ENCODE measurements around the gene FFAR4. TPM values are rescaled to one million over a fixed set of nuclear protein-coding genes. Genes with fewer than 3 reads are reported as not detected.
"Not testable (repeated sequence)": the region's sequence is repeated elsewhere in the genome, so short reads cannot be mapped to it uniquely, and the experiment has no call there.

FFAR4 gene
- total RNA-seq, result not detected in 2 replicates

DNA sequence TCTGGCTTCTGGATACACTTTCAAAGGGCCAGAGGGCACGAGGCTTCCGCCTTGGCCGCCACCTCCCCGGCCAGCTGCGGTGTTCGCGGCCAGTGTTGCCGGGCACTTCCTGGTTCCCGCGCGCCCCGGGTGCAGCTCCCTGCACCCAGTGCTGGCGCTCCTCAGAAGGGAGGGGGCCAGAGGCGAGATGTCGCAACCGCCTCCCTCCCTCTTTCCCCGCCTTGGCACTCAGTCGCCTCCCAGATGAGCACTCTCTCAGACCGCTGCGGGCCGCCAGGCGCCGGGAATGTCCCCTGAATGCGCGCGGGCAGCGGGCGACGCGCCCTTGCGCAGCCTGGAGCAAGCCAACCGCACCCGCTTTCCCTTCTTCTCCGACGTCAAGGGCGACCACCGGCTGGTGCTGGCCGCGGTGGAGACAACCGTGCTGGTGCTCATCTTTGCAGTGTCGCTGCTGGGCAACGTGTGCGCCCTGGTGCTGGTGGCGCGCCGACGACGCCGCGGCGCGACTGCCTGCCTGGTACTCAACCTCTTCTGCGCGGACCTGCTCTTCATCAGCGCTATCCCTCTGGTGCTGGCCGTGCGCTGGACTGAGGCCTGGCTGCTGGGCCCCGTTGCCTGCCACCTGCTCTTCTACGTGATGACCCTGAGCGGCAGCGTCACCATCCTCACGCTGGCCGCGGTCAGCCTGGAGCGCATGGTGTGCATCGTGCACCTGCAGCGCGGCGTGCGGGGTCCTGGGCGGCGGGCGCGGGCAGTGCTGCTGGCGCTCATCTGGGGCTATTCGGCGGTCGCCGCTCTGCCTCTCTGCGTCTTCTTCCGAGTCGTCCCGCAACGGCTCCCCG is at the start of gene FFAR4:
Gene FFAR4 (plus strand): TSS at position 231 of the 842 bp plus-strand sequence. CDS start 56 bp downstream, at position 287.
- DNase-seq, result peak; percentile 6

DNA sequence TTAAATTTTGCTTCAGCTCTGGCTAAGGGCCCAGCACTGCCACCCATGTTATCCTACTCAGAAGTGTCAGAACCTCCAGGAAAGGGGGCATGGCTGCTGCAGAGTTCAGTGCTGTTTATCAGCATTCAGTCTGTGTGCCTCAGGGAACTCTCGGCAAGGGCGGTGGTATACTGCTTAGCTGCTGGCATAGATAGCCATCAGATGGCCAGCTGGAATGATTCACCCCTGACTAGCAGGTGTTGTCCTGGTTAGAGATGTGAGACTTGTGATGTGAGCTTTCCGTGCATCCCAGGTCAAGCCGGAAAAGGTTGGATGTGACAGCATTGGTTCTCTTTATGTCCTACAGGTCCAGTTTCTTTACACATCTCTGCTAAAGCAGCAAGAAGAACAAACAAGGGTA is 47.9 kb upstream of the FFAR4 start:
- no peak for DNase-seq

DNA sequence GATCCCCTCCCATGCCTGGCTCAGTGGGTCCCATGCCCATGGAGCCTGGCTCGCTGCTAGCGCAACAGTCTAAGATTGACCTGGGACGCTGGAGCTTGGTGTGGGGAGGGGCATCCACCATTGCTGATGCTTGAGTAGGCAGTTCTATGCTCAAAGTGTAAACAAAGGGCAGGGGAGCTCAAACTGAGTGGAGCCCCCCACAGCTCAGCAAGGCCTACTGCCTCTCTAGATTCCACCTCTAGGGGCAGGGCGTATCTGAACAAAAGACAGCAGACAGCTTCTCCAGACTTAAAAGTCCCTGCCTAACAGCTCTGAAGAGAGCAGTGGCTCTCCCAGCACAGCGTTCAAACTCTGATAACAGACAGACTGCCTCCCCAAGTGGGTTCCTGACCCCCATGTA is 31.2 kb upstream of the FFAR4 start:
- no peak for DNase-seq

DNA sequence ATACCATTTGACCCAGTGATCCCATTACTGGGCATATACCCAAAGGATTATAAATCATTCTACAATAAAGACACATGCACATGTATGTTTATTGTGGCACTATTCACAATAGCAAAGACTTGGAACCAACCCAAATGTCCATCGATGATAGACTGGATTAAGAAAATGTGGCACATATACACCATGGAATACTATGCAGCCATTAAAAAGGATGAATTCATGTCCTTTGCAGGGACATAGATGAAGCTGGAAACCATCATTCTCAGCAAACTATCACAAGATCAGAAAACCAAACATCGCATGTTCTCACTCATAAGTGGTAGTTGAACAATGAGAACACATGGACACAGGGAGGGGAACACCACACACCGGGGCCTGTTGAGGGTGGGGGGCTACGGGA is 25.6 kb upstream of the FFAR4 start:
- not testable (repeated sequence) for DNase-seq

- DNase-seq, result peak; percentile 79
These were observed 24.8 kb upstream of the FFAR4 start for GRCh38 chr10:93541402-93542357.

- peak; percentile 71 for DNase-seq
These were observed 24.1 kb upstream of the FFAR4 start for GRCh38 chr10:93542358-93542791.

- DNase-seq, result not testable (repeated sequence)
These were observed 19.5 kb upstream of the FFAR4 start for GRCh38 chr10:93546995-93547394.

GRCh38 chr10:93547522-93547921 is 18.9 kb upstream of the FFAR4 start:
- no peak for DNase-seq

DNA sequence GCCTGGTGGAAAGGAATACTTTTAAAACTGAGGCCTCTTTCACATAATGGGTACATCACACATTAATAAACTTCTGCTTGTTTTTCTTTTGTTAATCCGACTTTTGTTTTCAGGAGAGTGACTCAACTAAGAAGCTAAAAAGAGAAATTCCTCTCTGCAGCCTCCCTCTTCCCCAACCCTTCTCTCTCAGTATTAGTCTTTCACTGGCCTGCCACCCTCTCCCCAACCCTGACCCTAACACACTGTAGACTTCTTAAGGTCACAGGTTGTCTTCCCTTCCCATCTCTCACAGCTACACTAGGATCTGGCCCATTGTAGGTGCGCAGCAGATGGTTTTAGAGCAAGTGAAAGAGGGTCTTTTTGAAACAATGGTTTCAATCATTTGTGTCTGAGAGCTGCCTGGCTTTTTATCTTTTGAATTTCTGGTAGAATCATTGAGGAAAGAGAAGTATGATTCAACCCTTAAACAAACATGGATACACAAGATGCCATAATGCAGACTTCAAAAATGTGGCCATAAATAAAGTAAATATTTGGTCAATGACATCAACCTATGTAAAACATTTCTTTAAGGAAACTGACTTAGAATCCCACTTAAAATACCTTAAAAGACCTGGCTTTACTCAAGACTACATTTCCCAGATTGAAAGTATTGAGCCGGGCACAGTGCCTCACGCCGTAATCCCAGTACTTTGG is 17.9 kb upstream of the FFAR4 start:
- peak; percentile 12 for DNase-seq

GRCh38 chr10:93550606-93551005 is 15.9 kb upstream of the FFAR4 start:
- DNase-seq, result no peak

- no peak for DNase-seq
These were observed 13.7 kb upstream of the FFAR4 start for GRCh38 chr10:93552780-93553179.

DNA sequence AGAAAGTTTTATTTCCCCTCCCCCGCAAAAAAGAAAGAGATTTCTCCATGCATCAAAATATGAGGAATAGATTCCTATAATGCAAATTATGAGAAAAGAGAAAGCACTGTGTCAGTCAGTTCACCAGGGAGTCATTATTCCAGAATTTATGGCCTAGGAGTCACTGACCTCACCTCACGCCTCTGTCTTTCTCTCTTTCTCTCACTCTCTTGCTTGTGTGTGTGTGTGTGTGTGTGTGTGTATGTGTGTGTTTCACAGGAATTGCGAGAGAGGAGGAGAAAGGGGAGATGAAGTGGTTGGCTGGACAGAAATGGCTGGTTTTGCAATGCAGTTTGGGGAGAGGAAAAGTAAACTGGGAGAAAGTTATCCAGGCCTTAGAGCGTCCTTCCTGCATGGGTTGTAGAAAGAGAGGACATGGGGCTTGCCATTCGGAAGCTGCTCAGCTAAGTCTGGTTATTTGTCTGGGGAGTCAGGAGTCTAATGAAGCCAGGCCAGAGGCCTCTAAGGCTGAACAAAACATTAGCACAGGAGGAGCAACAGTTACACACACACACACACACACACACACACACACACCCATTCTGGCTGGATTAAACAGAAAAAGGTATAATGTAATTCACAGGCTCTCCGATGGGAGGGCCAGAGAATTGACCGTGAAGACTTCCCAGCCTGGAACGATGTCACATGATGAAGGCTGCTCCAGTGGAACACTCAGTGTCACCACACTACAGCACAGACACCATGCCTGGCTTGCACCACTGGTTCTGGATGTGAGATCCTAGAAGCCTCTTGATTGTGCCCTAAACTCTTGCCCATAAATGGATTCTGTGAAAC is 12.8 kb upstream of the FFAR4 start:
- no peak for DNase-seq

- no peak for DNase-seq
These were observed 12.2 kb upstream of the FFAR4 start for GRCh38 chr10:93554316-93554663.

DNA sequence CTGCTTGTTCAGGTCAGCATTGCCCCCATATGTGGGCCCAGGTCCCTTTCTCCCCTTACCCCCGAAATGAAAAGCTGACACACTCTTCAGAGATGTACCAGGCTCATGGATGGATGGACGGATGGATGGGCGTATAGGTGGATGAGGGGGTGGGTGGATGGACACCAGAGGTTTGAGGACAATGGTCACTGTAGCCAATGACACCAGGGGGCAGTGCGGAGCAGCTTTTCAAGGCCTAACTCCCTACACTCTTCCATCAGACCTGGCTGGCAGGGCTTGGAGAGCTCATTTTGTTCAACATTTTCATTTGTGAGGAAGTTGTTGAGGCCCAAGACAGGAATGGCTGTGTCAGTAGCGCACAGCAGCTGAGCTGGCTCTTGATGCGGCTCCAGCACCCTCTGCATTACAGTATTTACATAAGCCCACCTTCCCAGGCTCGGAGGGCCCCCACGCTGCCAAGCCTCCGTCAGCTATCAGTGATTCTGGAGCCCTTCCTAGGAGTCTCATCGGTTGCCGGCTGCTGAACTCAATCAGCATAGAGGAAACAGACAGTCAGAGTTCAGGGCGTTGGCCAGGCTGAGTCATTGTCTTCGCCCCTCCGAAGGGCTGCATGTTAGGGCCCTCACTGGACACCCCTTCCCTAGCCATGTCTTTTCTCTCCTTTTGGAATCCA is 11.6 kb upstream of the FFAR4 start:
- DNase-seq, result peak; percentile 87

DNA sequence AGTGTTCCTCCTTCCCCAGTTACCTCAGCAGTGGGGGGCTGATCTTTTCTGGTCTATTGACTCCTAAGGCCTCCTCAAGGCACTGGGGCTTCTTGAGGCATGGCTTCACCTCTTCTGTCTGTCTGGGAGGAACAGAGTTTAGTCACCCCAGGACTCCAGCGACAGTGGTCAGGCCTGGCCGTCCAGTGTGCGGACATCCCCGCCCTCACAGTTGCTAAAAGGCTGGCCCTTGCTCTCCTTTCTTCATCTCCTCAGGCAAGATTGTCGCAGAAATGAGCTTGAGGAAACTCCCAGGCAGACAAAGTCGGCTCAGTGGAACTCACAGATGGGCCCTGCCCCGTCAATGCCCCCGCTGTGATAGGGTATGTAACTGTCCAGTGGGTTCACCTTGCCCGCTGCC is 7.0 kb upstream of the FFAR4 start:
- DNase-seq, result no peak

GRCh38 chr10:93560541-93560940 is 5.9 kb upstream of the FFAR4 start:
- no peak for DNase-seq

DNA sequence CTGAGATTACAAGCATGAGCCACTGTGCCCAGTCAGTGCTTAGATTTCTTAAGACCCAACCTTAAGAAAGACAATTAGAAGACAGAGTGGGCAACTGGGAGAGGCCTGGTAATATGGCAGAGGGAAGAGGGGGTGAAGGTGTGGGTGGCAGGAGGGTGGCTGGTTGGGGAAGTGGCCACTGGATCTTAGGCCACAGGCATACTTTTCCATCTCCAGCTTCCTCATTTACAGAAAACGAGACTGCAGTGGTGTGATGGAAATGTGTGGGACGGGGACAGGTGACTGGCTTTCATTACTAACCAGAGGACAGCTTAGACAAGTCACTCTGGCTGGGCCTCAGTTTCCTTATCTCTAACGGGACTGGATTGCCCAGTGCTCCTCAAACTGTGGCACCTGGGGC is 1.0 kb upstream of the FFAR4 start:
- DNase-seq, result no peak

DNA sequence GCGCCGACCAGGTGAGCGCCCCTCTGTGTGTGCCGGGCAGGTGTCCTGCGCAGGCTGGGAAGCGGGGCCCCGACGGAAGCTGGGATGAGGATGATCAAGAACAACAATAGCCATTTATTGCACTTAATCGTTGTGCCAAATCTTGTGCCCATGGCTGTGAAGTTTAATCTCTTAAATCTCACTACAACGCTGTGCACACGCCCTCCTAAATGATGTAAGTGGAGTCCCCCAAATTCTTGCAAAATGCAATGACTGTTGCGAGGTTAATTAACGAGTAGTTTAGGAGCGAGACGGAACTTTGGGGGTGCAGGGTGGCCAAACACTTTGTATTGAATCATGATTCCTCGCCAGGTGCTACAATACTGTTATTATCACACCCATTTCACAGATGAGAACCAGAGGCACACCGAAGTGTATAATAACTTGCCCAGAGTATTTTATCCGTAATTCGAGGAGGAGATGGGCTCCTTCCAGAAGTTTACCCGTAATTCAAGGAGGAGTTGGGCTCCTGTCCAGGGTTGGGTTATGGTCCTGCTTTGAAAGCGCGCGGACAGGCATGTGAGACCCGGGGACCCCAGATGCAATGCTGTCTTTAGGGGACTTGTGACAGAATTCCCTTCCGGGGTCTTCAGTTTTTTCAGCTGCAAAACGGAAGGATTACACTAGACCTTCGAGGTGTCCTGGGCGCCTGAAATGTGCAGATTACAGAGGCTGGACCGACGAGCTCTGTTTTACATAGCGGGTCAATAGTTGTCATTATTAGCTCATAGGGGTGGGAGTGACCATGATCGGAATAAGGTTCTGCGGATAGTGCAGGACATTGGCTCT is 1.0 kb downstream of the FFAR4 start:
- no peak for DNase-seq

- no peak for DNase-seq
These were observed 1.6 kb downstream of the FFAR4 start for GRCh38 chr10:93568105-93568390.

DNA sequence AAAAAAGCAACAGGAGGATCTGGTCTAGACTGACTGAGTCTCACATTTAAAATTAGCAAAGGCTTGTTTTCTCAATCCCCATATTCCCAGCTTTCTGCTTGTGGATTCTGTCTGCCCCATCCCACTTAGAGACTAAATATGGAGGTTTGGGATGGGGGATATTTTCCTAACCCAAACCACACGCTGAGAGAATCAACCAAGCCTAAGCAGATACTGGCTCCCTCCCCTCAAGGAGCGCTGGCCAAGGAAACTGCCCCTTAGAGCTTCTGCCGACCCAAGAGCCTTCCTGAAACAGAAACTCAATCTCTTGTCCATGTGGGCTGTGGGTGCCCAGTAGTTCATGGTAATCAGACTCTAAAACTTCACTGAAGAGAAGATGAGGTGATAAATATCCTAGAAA is 3.9 kb downstream of the FFAR4 start:
- no peak for DNase-seq

GRCh38 chr10:93572606-93573005 is 6.1 kb downstream of the FFAR4 start:
- DNase-seq, result no peak

Measured in dermis blood vessel endothelial cell (primary cell).